GM18526 (cell line): Measurements from ENCODE around the gene PPP4R2.

Source experiments
- POLR2A ChIP-seq: IDR thresholded peaks from 3 replicates; pipeline ENCODE4 v1.6.1; 2011; ENCODE audit not compliant: insufficient read length; ENCODE audit errors: extremely low read depth

The PPP4R2 gene, protein sequence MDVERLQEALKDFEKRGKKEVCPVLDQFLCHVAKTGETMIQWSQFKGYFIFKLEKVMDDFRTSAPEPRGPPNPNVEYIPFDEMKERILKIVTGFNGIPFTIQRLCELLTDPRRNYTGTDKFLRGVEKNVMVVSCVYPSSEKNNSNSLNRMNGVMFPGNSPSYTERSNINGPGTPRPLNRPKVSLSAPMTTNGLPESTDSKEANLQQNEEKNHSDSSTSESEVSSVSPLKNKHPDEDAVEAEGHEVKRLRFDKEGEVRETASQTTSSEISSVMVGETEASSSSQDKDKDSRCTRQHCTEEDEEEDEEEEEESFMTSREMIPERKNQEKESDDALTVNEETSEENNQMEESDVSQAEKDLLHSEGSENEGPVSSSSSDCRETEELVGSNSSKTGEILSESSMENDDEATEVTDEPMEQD

DNA sequence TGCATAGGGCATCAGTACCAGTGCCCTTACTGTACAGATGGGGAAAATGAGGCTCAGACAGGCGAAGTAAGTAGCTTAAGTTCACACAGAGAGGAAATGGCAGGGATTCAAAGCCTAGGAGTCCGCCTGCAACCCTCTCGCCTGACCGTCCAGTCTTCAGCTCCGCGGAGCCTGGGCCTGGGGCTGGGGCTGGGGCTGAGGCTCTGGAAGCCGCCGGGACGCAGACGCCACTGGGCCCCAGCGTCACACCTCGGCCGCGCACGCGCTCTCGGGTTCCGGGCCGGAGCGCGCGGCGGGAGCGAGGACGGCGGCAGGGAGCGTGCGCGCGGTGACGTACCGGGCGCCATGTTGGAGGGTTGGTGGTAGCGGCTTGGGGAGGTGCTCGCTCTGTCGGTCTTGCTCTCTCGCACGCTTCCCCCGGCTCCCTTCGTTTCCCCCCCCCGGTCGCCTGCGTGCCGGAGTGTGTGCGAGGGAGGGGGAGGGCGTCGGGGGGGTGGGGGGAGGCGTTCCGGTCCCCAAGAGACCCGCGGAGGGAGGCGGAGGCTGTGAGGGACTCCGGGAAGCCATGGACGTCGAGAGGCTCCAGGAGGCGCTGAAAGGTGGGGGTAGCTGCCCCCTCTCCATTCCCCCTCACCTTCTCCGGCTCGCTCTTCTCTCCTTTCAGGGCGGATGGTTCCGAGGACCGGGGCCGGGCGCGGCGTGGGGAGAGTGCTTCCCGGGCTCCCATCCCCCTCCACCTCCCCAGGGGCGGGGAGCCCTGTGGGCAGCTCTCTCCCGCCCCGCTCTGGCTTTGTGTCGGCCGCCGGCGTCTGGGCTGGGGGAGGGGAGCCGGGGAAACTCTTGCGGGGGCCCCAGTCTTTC, at the start of gene PPP4R2:
Gene PPP4R2, plus strand, starts transcription at position 339 of the 861 bp plus-strand sequence. Its CDS starts 227 bp downstream, at position 566.
- peak; percentile 81 for TF ChIP-seq POLR2A

DNA sequence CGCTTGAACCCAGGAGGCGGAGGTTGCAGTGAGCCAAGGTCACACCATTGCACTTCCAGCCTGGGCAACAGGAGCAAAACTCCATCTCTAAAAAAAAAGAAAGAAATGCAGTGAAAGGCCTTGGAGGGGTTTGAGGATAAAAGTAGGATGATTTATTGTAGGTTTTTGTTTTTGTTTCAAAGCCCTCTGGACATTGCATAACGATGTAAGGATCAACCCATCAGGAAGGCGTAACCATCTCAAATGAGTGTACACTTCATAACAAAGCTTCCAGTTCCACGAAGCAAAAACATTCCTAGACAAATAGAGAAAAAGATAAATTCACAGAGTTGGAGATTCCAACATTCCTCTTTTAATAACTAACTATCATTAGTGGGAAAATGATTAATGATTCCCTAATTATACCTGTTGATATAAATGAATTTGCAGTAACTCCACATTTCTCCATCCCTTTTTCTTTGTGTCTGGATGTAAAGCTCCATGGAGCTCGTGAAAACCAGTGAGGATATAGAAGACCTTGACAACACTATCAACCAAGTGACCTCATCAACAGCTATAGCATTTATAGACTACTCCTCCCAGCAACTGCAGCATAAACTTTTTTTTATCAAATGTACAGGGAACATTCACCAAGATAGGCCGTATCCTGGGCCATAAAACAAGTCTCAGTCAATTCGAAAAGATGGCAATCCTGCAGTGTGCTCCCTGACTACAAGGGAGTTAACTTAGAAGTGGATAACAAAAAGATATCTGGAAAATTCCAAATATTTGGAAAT, 48.7 kb upstream of the PPP4R2 start:
- TF ChIP-seq POLR2A: no peak

DNA sequence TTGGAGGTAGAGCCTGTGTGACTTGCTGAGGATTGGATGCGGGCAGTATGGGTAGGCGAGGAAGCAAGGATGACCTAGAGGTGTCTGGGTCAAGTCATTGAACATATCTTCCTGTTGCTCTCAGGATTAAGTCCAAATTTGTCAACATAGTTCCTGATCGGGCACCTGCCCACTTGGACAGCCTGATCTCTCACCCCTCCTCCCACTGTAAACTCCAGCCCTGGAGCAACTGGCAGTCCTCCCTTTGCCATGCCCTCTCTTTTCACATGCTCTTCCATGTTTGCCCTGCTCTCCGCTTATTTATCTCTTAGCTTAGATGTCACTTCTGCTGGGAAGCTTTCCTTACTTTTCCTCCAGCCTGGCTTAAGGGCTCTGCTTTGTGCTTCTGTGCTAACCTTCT, 47.6 kb upstream of the PPP4R2 start:
- TF ChIP-seq POLR2A: no peak

DNA sequence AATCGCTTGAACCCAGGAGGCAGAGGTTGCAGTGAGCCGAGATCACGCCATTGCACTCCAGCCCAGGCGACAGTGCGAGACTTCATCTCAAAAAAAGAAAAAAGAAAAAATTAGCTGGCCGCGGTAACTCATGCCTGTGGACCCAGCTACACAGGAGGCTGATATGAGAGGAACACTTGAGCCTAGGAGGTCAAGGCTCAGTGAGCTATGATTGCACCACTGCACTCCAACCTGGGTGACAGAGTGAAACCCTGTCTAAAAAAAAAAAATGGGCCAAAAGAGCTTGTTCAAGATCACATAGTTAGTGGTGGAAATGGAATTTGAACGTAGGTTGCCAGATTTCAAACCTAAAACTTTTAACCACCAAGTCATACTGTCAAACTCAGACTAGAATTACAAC, 46.2 kb upstream of the PPP4R2 start:
- TF ChIP-seq POLR2A: no peak

DNA sequence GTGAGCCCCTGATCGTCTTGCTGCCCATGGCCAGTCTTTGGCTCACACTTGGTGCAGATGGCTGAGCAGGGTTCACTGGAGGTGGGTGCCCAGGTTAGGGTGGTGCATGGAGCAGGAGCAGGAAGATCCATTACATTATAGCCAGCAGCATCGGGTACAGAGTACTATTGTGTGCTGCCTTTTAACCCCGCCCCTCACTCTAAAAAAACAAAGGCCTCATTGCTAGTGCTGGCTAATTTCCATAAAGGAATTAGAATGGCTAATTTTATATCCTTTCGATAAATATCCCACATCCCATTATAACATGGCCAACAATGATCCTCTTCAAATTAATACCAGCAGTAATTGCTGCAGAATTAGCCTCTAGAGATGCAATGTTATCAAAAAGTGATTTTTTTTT, 45.8 kb upstream of the PPP4R2 start:
- TF ChIP-seq POLR2A: no peak

DNA sequence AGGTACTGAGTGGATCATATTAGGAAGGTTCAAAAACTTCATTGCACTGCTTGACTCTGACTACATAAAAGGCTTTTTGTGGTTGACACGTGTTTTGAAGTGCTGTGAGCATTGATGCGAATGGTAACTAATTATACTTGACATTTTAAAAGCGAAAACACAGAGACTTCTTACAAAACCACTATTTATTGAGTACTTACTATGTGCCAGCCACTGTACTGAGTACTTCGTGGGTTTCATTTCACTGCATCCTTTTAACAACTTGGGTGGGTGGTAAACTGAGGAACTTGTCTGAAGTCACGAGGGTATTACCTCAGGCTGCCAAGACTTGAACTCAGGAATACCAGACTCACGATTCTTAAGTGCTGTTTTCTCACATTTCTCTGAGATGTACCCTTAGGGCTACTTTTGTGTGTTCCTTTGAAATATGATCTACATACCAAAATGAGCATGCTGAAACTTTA, 45.3 kb upstream of the PPP4R2 start:
- TF ChIP-seq POLR2A: no peak

DNA sequence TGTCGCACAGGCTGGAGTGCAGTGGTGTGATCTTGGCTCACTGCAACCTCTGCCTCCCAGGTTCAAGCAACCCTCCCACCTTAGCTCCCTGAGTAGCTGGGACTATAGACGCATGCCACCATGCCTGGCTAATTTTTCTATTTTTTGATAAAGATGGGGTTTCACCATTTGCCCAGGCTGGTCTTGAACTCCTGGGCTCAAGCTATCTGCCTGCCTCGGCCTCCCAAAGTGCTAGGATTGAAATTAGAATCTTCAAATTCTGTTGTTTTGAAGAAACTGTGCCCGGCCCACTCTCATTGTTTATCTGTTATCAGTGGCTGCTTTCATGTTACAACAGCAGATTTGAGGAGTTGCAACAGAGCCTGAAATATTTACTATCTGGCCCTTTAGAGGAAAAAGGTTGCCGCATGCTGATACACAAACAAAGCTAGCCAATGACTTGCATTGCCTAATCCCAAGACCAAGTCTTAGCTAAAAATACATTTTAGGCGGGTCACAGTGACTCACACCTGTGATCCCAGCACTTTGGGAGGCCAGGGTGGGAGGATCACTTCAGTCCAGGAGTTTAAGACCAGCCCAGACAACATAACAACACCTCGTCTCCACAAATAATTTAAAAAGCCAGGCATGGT, 43.2 kb upstream of the PPP4R2 start:
- TF ChIP-seq POLR2A: no peak

DNA sequence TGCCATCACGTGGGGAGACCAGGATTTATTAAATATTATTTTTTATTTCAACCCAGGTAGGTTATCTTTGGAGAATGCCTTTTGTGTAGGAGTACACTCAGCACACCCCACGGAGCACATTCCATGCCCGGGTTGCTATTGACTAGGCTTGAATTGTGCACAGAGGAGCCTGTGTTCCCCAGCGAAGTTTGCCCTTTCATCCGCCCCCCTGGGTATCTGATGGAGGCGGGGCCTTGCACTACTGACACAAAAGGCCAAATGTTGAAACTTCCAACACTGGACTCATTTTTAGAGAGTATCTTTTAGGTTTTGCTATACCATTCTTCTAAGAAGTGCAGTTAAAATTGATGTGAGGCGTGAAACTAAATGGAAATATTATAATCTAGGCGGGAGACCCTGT, 39.3 kb upstream of the PPP4R2 start:
- no peak for TF ChIP-seq POLR2A

DNA sequence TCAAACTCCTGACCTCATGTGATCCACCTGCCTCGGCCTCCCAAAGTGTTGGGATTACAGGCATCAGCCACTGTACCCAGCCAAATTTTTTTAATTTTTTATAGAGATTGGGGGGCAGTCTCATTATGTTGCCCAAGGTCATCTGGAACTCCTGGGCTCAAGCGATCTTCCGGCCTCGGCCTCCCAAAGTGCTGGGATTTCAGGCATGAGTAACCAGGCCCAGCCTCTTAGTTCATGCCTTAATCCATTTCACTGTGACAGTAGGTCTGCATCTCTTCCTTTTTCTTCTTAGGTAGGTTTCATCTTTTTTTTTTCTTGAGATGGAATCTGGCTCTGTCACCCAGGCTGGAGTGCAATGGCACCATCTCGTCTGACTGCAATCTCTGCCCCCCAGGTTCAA, 37.3 kb upstream of the PPP4R2 start:
- TF ChIP-seq POLR2A: no peak

DNA sequence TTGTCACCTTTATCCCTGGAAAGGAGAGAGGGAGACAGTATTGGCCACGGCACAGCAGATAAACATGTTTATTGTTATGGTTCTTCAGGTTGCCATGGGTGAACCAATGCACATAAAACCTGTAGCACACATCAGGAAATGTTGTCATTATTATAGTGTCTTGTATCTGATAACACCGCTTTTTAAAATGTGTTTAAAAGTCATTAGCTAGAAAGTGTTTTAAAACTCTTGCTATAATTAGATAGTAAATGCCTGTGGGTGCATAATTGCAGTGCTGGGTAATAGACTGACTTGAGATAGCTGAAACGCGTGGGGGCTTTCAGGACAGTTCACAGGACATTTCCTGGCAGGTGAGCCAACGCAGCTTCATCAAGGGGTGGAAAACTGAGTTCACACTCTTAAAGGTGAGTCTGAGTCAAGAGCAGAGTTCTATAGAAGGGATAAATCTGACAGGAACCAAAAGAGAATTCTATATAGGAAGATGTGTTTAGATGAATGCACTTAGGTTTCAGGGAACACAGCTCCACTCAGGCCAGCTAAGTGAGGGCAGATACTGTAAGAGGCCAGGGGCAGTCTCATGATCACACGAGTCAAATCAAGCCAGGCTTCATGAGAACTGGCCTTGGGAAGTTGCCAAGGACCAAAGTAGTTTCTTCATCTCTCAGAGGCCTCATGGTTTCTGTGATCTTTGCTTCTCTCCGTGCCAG, 35.6 kb upstream of the PPP4R2 start:
- no peak for TF ChIP-seq POLR2A

DNA sequence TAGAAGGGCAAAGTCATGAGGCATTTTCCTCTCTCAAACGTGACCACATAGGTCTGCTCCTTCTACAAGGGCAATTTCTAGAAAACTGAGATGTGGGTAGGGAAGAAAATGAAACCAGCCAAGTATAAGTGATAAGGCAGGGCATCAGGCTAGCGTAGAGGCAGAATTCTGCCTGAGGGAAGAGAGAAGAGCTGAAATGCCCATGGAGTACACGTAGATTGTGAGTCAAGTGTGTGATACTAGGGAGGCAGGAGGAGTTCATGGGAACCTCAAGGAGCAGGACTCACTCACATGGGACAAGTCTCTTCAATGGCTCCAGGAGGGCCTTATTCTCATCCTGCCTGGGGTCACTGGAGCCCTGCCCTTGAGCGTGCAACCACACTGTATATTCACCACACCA, 34.9 kb upstream of the PPP4R2 start:
- no peak for TF ChIP-seq POLR2A

DNA sequence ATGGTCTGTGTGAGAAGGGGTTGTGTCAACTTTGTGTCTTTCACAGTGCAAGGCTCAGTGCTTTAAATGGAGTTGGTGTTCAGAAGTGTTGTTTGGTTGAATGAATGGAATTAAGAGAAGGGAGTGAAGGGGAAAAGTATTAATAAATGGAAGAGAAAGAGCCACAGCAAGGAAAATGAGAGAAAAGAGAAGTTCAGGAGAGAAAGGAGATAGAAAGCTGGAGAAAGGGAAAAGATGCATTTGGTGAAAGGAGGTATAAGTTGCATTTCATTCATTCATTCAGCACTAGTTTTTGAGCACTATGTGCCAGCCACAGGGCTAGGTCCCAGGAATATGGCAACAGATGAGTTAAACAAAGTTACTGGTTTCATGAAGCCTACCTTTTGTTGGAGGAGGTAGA, 34.3 kb upstream of the PPP4R2 start:
- TF ChIP-seq POLR2A: no peak

DNA sequence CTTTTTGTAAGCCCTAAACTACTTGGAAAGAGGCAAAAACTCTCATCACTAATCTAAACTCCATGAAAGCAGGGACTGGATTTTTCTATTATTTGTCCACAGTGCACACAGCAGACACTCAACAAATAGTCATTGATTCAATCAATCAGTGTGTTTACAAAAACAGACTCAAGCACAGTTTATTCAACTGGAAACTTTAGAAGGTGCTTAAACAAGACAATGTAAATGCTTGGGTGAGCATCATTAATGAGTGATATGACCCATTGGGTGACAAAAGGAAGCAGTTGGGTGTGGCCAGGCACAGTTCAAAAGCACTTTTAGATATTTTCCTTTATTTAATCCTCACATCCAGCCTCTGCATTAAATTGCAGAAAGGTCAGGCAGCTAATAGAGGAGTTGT, 32.0 kb upstream of the PPP4R2 start:
- no peak for TF ChIP-seq POLR2A

DNA sequence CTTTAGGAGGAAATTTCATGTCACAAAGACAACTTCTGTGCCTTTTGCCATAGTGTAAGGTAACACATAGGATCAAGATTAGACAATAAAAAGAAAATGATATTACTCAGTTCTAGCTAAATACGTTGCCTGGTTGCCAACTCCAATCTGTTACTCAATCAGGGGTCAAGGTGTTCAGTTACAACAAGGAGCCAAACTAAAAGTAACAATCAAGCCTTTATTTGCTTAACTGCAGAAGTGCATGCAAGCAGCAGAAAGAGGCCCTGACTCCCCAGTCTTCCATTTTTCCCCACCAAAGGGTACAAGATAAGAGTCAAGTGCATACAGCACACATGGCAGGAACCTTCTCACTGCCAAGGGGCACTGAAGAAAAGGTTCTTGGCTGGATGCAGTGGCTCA, 28.3 kb upstream of the PPP4R2 start:
- TF ChIP-seq POLR2A: no peak
